Neutrophil (primary cell): ENCODE data around the gene UBE2C.

Experiments
- H3K27ac ChIP-seq: fragments of 200-600 bp; sonication (generic); 2 replicates; pipeline ENCODE4 v1.5.1; 2016; ENCODE audit warnings: mild to moderate bottlenecking, moderate library complexity
- H3K27me3 ChIP-seq: fragments of 200-600 bp; sonication (generic); 2 replicates; pipeline ENCODE4 v1.6.0; 2016; ENCODE audit warnings: mild to moderate bottlenecking
- H3K36me3 ChIP-seq: fragments of 200-600 bp; sonication (generic); 2 replicates; pipeline ENCODE4 v1.5.1; 2017
- H3K4me1 ChIP-seq, 2 experiments: fragments of 200-600 bp in 1 of 2; sonication (generic) in 1 of 2; 1 replicate in 1 of 2; 2 replicates in 1 of 2; pipeline versions ENCODE4 v1.5.1 to v1.6.1; 2013 to 2016; ENCODE audit warnings: low read depth in 1 of 2, low read length in 1 of 2, mild to moderate bottlenecking in 1 of 2, moderate library complexity in 1 of 2; ENCODE audit not compliant: control insufficient read depth in 1 of 2, insufficient read depth in 1 of 2
- H3K4me3 ChIP-seq, 2 experiments: fragments of 200-600 bp in 1 of 2; sonication (generic) in 1 of 2; 1 replicate in 1 of 2; 2 replicates in 1 of 2; pipeline ENCODE4 v1.5.1; 2013 to 2016; ENCODE audit warnings: low read depth in 1 of 2, low read length in 1 of 2, mild to moderate bottlenecking in 1 of 2, moderate library complexity in 1 of 2
- H3K9me3 ChIP-seq: fragments of 200-600 bp; sonication (generic); 2 replicates; pipeline ENCODE4 v1.5.1; 2016
- TF ChIP-seq, protein P1 (sequence below): fragments of 200-600 bp; sonication (generic); IDR thresholded peaks from 2 replicates; pipeline ENCODE4 v1.5.1; 2016; ENCODE audit warnings: antibody characterized with exemption

The UBE2C gene

DNA sequence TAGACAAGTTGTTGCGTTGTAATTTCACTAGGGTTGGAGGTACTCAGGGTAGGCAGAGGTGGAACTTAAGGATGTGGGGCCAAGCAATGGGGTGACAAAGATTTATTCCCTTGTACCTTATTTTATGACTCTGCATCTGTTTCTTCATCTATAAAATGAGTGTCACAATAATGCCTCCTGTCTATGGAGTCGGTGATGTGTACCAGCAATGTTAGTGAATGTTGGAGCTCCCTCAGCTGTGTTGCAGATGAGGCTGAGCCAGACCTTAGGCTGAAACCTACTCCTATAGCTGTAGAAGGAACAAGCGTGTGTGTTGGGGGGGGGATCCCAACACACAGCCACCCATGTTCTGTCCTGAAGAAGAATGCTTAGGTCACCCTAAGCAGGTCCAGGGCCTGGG lies 4.5 kb downstream of the UBE2C start:
- H3K4me1 ChIP-seq, result peaks cover 16% of the 10 kb centered on the region in 2 experiments

DNA sequence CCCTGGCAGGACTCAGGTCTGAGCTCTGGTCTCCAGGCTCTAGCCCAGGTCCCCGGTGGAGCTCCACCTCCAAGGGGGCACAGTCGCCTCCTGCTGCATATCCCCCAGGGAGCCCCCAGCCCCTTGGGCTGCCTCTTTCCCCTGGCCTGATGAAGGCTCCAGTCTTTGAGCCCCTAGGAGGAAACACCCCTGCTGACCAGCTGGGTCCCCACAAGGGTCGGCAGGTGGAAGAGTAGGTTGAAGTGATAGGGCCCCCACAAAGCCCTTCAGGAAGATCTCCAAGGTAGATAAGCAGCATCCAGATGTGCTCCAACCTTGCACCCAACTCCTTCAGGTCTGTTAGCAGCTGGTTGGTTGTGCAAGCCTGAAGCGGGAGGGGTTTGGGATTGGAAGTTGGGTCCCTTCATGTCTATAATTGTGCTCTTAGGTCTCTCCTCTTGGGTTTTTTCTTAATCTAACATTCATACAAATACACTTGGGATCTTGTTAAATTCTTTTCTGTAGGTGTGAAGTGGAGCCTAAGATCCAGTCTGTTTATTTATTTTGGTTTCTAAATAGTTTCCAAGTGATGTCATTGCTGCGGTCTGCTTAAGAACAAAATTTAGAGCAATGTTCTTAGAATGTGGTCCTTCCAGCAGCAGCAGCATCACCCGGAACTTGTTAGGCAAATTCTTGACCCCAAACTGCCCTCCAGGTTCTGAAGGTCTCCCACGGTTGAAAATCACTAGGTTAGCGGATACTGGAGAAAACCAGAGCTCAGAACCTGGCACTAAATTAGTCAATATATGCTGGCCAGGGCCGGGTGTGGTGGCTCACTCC lies 5.1 kb downstream of the UBE2C start:
- Histone ChIP-seq H3K27me3 (peaks cover 13% of the 10 kb centered on the region), H3K9me3 (no peaks in the 10 kb centered on the region), H3K4me3 (no peak overlapping the region), H3K4me1 (peaks cover 10% of the 10 kb centered on the region in 2 experiments), H3K27ac (no peak overlapping the region), H3K36me3 (peaks cover 23% of the 10 kb centered on the region)
- TF ChIP-seq, protein P1, sequence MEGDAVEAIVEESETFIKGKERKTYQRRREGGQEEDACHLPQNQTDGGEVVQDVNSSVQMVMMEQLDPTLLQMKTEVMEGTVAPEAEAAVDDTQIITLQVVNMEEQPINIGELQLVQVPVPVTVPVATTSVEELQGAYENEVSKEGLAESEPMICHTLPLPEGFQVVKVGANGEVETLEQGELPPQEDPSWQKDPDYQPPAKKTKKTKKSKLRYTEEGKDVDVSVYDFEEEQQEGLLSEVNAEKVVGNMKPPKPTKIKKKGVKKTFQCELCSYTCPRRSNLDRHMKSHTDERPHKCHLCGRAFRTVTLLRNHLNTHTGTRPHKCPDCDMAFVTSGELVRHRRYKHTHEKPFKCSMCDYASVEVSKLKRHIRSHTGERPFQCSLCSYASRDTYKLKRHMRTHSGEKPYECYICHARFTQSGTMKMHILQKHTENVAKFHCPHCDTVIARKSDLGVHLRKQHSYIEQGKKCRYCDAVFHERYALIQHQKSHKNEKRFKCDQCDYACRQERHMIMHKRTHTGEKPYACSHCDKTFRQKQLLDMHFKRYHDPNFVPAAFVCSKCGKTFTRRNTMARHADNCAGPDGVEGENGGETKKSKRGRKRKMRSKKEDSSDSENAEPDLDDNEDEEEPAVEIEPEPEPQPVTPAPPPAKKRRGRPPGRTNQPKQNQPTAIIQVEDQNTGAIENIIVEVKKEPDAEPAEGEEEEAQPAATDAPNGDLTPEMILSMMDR, result no peak

More for the DNA sequence above, 4.5 kb downstream of the UBE2C start:
- Histone ChIP-seq H3K27ac (no peak overlapping the region), H3K27me3 (peaks cover 6% of the 10 kb centered on the region), H3K9me3 (no peaks in the 10 kb centered on the region), H3K36me3 (peaks cover 28% of the 10 kb centered on the region), H3K4me3 (no peak overlapping the region)
- TF ChIP-seq, protein P1, result no peak

DNA sequence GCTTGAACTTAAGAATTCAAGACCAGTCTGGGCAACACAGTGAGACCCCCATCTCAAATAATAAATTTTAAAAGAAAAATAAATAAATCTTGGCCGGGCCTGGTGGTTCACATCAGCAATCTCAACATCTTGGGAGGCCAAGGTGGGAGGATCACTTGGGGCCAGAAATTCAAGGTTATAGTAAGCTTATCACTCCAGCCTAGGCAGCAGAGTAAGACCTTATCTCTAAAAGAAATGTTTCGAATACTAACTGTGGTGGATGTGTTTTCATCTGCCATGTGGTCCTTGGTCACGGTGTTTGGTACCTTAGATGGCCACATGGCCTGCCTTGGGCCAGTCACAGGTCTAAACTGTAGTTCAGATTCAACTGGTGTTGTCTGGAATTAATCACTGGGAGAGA lies 5.8 kb downstream of the UBE2C start:
- no peak overlapping the region for H3K27ac ChIP-seq
- peaks cover 3 to 10% of the 10 kb centered on the region in 2 experiments for H3K4me1 ChIP-seq
- TF ChIP-seq, protein P1, result no peak
- H3K9me3 ChIP-seq, result no peaks in the 10 kb centered on the region
- H3K27me3 ChIP-seq, result peaks cover 19% of the 10 kb centered on the region
- H3K36me3 ChIP-seq, result peaks cover 23% of the 10 kb centered on the region
- H3K4me3 ChIP-seq, result no peak overlapping the region

DNA sequence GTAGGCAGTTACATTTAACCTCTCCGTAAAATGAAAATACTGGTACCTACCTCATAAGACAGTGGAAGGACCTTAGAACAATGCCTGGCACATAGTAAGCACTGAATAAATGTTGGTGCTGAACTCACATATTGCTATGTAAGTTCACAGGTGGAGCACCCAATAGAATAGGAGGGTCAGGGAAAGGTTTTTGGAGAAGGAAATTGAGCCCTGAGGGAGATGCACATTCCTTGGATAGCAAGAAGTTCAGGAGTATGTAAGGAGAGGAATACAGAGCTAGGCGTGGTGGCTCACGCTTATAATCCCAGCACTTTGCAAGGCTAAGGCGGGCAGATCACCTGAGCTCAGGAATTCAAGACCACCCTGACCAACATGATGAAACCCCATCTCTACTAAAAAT lies 7.0 kb downstream of the UBE2C start:
- Histone ChIP-seq H3K4me1 (peaks cover 7 to 17% of the 10 kb centered on the region in 2 experiments), H3K36me3 (peaks cover 23% of the 10 kb centered on the region), H3K9me3 (no peaks in the 10 kb centered on the region), H3K27me3 (peaks cover 31% of the 10 kb centered on the region), H3K27ac (no peak overlapping the region), H3K4me3 (no peak overlapping the region)
- TF ChIP-seq, protein P1, result no peak

DNA sequence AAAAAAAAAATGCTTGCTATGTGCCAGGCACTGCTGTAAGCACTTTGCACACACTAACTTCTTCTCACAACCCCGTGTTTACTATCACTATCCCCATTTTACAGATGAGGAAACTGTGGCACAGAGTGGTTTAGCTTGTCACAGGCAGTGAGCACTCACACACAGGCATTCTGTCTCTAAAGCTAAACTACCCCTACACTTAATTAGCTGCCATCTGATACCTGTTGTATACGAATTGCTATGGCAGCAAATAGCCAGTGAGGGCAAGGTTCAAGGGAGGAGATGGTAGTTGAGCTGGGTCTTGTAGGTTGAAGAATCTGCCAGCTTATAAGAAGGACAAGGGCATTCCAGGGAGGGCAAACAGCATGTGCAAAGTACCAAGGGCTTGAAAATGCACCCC lies 9.5 kb downstream of the UBE2C start:
- H3K27ac ChIP-seq, result no peak overlapping the region
- TF ChIP-seq, protein P1, result no peak
- H3K36me3 ChIP-seq, result peaks cover 4% of the 10 kb centered on the region
- H3K9me3 ChIP-seq, result no peaks in the 10 kb centered on the region
- peaks cover 44% of the 10 kb centered on the region for H3K27me3 ChIP-seq
- peaks cover 7 to 18% of the 10 kb centered on the region in 2 experiments for H3K4me1 ChIP-seq
- H3K4me3 ChIP-seq, result no peak overlapping the region
